Measurements from ENCODE around the gene CHCHD6.

Gene CHCHD6

GRCh38 chr3:126749547-126749875 is 45.5 kb downstream of the CHCHD6 start:
- Histone ChIP-seq H4K20me1 (ENCODE audit: insufficient read depth, low read length) (no peaks in the 10 kb centered on the region), H3K4me2 (ENCODE audit: low read length) (no peak overlapping the region)

GRCh38 chr3:126749931-126750755 is 46.1 kb downstream of the CHCHD6 start:
- Histone ChIP-seq H3K36me3 (replicated peaks; ENCODE audit: low read depth, low read length) (no peaks in the 10 kb centered on the region), H3K4me3 (ENCODE audit: low read length) (no peak overlapping the region), H2AFZ (ENCODE audit: low read depth, low read length) (no peak overlapping the region), H3K27me3 (ENCODE audit: low read depth, low read length) (no peaks in the 10 kb centered on the region), H3K27ac (ENCODE audit: low read length) (no peak overlapping the region), H4K20me1 (ENCODE audit: insufficient read depth, low read length) (no peaks in the 10 kb centered on the region), H3K79me2 (ENCODE audit: low read length) (no peaks in the 10 kb centered on the region), H3K9me3 (ENCODE audit: insufficient read depth, low read length) (no peaks in the 10 kb centered on the region), H3K4me2 (ENCODE audit: low read length) (no peak overlapping the region), H3K4me1 (ENCODE audit: low read length) (peaks cover 4% of the 10 kb centered on the region), H3K9ac (ENCODE audit: low read length) (no peak overlapping the region)
- TF ChIP-seq CTCF (IDR thresholded peaks at IDR 0.05; ENCODE audit: low read depth, low read length): no peak
- TF ChIP-seq EZH2phosphoT487 (IDR thresholded peaks at IDR 0.05; ENCODE audit: low read depth): no peak

More at GRCh38 chr3:126749547-126749875, 45.5 kb downstream of the CHCHD6 start:
- no peaks in the 10 kb centered on the region for H3K9me3 ChIP-seq (ENCODE audit: insufficient read depth, low read length)
- H3K9ac ChIP-seq (ENCODE audit: low read length): no peak overlapping the region
- H2AFZ ChIP-seq (ENCODE audit: low read depth, low read length): no peak overlapping the region
- H3K27me3 ChIP-seq (ENCODE audit: low read depth, low read length): no peaks in the 10 kb centered on the region
- H3K79me2 ChIP-seq (ENCODE audit: low read length): no peaks in the 10 kb centered on the region
- H3K27ac ChIP-seq (ENCODE audit: low read length): no peak overlapping the region
- peaks cover 4% of the 10 kb centered on the region for H3K4me1 ChIP-seq (ENCODE audit: low read length)
- H3K4me3 ChIP-seq (ENCODE audit: low read length): no peak overlapping the region
- no peaks in the 10 kb centered on the region for H3K36me3 ChIP-seq (replicated peaks; ENCODE audit: low read depth, low read length)
- no peak for TF ChIP-seq EZH2phosphoT487 (IDR thresholded peaks at IDR 0.05; ENCODE audit: low read depth)
- no peak for TF ChIP-seq CTCF (IDR thresholded peaks at IDR 0.05; ENCODE audit: low read depth, low read length)

- Histone ChIP-seq H3K9ac (ENCODE audit: low read length) (no peak overlapping the region), H3K79me2 (ENCODE audit: low read length) (no peaks in the 10 kb centered on the region), H3K27me3 (ENCODE audit: low read depth, low read length) (no peaks in the 10 kb centered on the region), H4K20me1 (ENCODE audit: insufficient read depth, low read length) (no peaks in the 10 kb centered on the region), H3K4me1 (ENCODE audit: low read length) (peaks cover 4% of the 10 kb centered on the region), H2AFZ (ENCODE audit: low read depth, low read length) (no peak overlapping the region), H3K36me3 (replicated peaks; ENCODE audit: low read depth, low read length) (no peaks in the 10 kb centered on the region), H3K4me2 (ENCODE audit: low read length) (no peak overlapping the region), H3K9me3 (ENCODE audit: insufficient read depth, low read length) (no peaks in the 10 kb centered on the region), H3K27ac (ENCODE audit: low read length) (no peak overlapping the region), H3K4me3 (ENCODE audit: low read length) (no peak overlapping the region)
- TF ChIP-seq EZH2phosphoT487 (IDR thresholded peaks at IDR 0.05; ENCODE audit: low read depth) (no peak), CTCF (IDR thresholded peaks at IDR 0.05; ENCODE audit: low read depth, low read length) (no peak)
Measured at GRCh38 chr3:126750756-126751121, 46.7 kb downstream of the CHCHD6 start.

GRCh38 chr3:126751611-126752302 is 47.7 kb downstream of the CHCHD6 start:
- H3K4me1 ChIP-seq (ENCODE audit: low read length): peaks cover 4% of the 10 kb centered on the region
- no peak overlapping the region for H2AFZ ChIP-seq (ENCODE audit: low read depth, low read length)
- TF ChIP-seq EZH2phosphoT487 (IDR thresholded peaks at IDR 0.05; ENCODE audit: low read depth) (no peak), CTCF (IDR thresholded peaks at IDR 0.05; ENCODE audit: low read depth, low read length) (no peak)
- no peaks in the 10 kb centered on the region for H3K9me3 ChIP-seq (ENCODE audit: insufficient read depth, low read length)
- H3K36me3 ChIP-seq (replicated peaks; ENCODE audit: low read depth, low read length): no peaks in the 10 kb centered on the region
- no peak overlapping the region for H3K9ac ChIP-seq (ENCODE audit: low read length)
- no peak overlapping the region for H3K4me3 ChIP-seq (ENCODE audit: low read length)
- no peak overlapping the region for H3K27ac ChIP-seq (ENCODE audit: low read length)
- no peaks in the 10 kb centered on the region for H3K79me2 ChIP-seq (ENCODE audit: low read length)
- H3K27me3 ChIP-seq (ENCODE audit: low read depth, low read length): no peaks in the 10 kb centered on the region
- no peak overlapping the region for H3K4me2 ChIP-seq (ENCODE audit: low read length)
- no peaks in the 10 kb centered on the region for H4K20me1 ChIP-seq (ENCODE audit: insufficient read depth, low read length)
